ENCODE data around the gene JAGN1.
A peak's percentile ranks its signal among the peaks of the same experiment; 100 is the strongest.
"Not testable (repeated sequence)": the region's sequence is repeated elsewhere in the genome, so short reads cannot be mapped to it uniquely, and the experiment has no call there.

Gene JAGN1

GRCh38 chr3:9854291-9854940 is 36.0 kb upstream of the JAGN1 start:
- H3K79me2 ChIP-seq (ENCODE audit: control insufficient read depth, insufficient read depth, low read length, unreplicated experiment); H3K4me1 ChIP-seq (ENCODE audit: control insufficient read depth, insufficient read depth, low read length, unreplicated experiment); H3K27ac ChIP-seq (ENCODE audit: low read depth, low read length); H2AFZ ChIP-seq (ENCODE audit: low read length, unreplicated experiment); H3K36me3 ChIP-seq (ENCODE audit: insufficient read depth, low read length); H3K4me3 ChIP-seq (ENCODE audit: low read depth, low read length); H3K27me3 ChIP-seq (ENCODE audit: insufficient read depth, low read length): not testable (repeated sequence)

GRCh38 chr3:9855594-9855993 is 34.8 kb upstream of the JAGN1 start:
- no peak overlapping the region for H3K27ac ChIP-seq (ENCODE audit: low read depth, low read length)
- no peaks in the 10 kb centered on the region for H3K79me2 ChIP-seq (ENCODE audit: control insufficient read depth, insufficient read depth, low read length, unreplicated experiment)
- H3K27me3 ChIP-seq (ENCODE audit: insufficient read depth, low read length): no peaks in the 10 kb centered on the region
- H3K4me1 ChIP-seq (ENCODE audit: control insufficient read depth, insufficient read depth, low read length, unreplicated experiment): no peaks in the 10 kb centered on the region
- no peak overlapping the region for H2AFZ ChIP-seq (ENCODE audit: low read length, unreplicated experiment)
- H3K4me3 ChIP-seq (ENCODE audit: low read depth, low read length): no peak overlapping the region
- no peaks in the 10 kb centered on the region for H3K36me3 ChIP-seq (ENCODE audit: insufficient read depth, low read length)

GRCh38 chr3:9859530-9860025 is 30.8 kb upstream of the JAGN1 start:
- H3K4me1 ChIP-seq (ENCODE audit: control insufficient read depth, insufficient read depth, low read length, unreplicated experiment): peaks cover 14% of the 10 kb centered on the region
- H3K27me3 ChIP-seq (ENCODE audit: insufficient read depth, low read length): no peaks in the 10 kb centered on the region
- H3K27ac ChIP-seq (ENCODE audit: low read depth, low read length): no peak overlapping the region
- no peaks in the 10 kb centered on the region for H3K36me3 ChIP-seq (ENCODE audit: insufficient read depth, low read length)
- H2AFZ ChIP-seq (ENCODE audit: low read length, unreplicated experiment): no peak overlapping the region
- H3K79me2 ChIP-seq (ENCODE audit: control insufficient read depth, insufficient read depth, low read length, unreplicated experiment): no peaks in the 10 kb centered on the region
- no peak overlapping the region for H3K4me3 ChIP-seq (ENCODE audit: low read depth, low read length)

- Histone ChIP-seq H3K4me1 (ENCODE audit: control insufficient read depth, insufficient read depth, low read length, unreplicated experiment) (peaks cover 19% of the 10 kb centered on the region), H3K4me3 (ENCODE audit: low read depth, low read length) (no peak overlapping the region), H3K79me2 (ENCODE audit: control insufficient read depth, insufficient read depth, low read length, unreplicated experiment) (no peaks in the 10 kb centered on the region), H3K27ac (ENCODE audit: low read depth, low read length) (no peak overlapping the region), H2AFZ (ENCODE audit: low read length, unreplicated experiment) (no peak overlapping the region), H3K27me3 (ENCODE audit: insufficient read depth, low read length) (no peaks in the 10 kb centered on the region), H3K36me3 (ENCODE audit: insufficient read depth, low read length) (no peaks in the 10 kb centered on the region)
Measured at GRCh38 chr3:9861201-9861600, 29.2 kb upstream of the JAGN1 start.

GRCh38 chr3:9861626-9862130 is 28.7 kb upstream of the JAGN1 start:
- Histone ChIP-seq H3K27me3 (ENCODE audit: insufficient read depth, low read length) (no peaks in the 10 kb centered on the region), H2AFZ (ENCODE audit: low read length, unreplicated experiment) (no peak overlapping the region), H3K4me3 (ENCODE audit: low read depth, low read length) (no peak overlapping the region), H3K79me2 (ENCODE audit: control insufficient read depth, insufficient read depth, low read length, unreplicated experiment) (no peaks in the 10 kb centered on the region), H3K4me1 (ENCODE audit: control insufficient read depth, insufficient read depth, low read length, unreplicated experiment) (peaks cover 19% of the 10 kb centered on the region), H3K36me3 (ENCODE audit: insufficient read depth, low read length) (no peaks in the 10 kb centered on the region), H3K27ac (ENCODE audit: low read depth, low read length) (no peak overlapping the region)

- Histone ChIP-seq H3K4me3 (ENCODE audit: low read depth, low read length) (no peak overlapping the region), H2AFZ (ENCODE audit: low read length, unreplicated experiment) (no peak overlapping the region), H3K79me2 (ENCODE audit: control insufficient read depth, insufficient read depth, low read length, unreplicated experiment) (no peaks in the 10 kb centered on the region), H3K27me3 (ENCODE audit: insufficient read depth, low read length) (no peaks in the 10 kb centered on the region), H3K36me3 (ENCODE audit: insufficient read depth, low read length) (no peaks in the 10 kb centered on the region), H3K4me1 (ENCODE audit: control insufficient read depth, insufficient read depth, low read length, unreplicated experiment) (peaks cover 19% of the 10 kb centered on the region), H3K27ac (ENCODE audit: low read depth, low read length) (no peak overlapping the region)
Measured at GRCh38 chr3:9862391-9863057, 27.9 kb upstream of the JAGN1 start.

- no peak overlapping the region; the same call in 1 of the 2 replicates for H3K27ac ChIP-seq (ENCODE audit: low read depth, low read length)
- H2AFZ ChIP-seq (ENCODE audit: low read length, unreplicated experiment): no peak overlapping the region
- H3K4me3 ChIP-seq (ENCODE audit: low read depth, low read length): no peak overlapping the region
- no peaks in the 10 kb centered on the region for H3K27me3 ChIP-seq (ENCODE audit: insufficient read depth, low read length)
- no peaks in the 10 kb centered on the region for H3K79me2 ChIP-seq (ENCODE audit: control insufficient read depth, insufficient read depth, low read length, unreplicated experiment)
- H3K36me3 ChIP-seq (ENCODE audit: insufficient read depth, low read length): no peaks in the 10 kb centered on the region
- H3K4me1 ChIP-seq (ENCODE audit: control insufficient read depth, insufficient read depth, low read length, unreplicated experiment): peaks cover 19% of the 10 kb centered on the region
Measured at GRCh38 chr3:9863058-9863772, 27.2 kb upstream of the JAGN1 start.

GRCh38 chr3:9864200-9864927 is 26.0 kb upstream of the JAGN1 start:
- no peaks in the 10 kb centered on the region for H3K36me3 ChIP-seq (ENCODE audit: insufficient read depth, low read length)
- H2AFZ ChIP-seq (ENCODE audit: low read length, unreplicated experiment): peak overlapping the region; percentile 93
- H3K79me2 ChIP-seq (ENCODE audit: control insufficient read depth, insufficient read depth, low read length, unreplicated experiment): no peaks in the 10 kb centered on the region
- peak overlapping the region; percentile 72 for H3K27ac ChIP-seq (ENCODE audit: low read depth, low read length)
- H3K27me3 ChIP-seq (ENCODE audit: insufficient read depth, low read length): no peaks in the 10 kb centered on the region
- no peak overlapping the region for H3K4me3 ChIP-seq (ENCODE audit: low read depth, low read length)
- peaks cover 19% of the 10 kb centered on the region for H3K4me1 ChIP-seq (ENCODE audit: control insufficient read depth, insufficient read depth, low read length, unreplicated experiment)

- peaks cover 19% of the 10 kb centered on the region for H3K4me1 ChIP-seq (ENCODE audit: control insufficient read depth, insufficient read depth, low read length, unreplicated experiment)
- H3K27me3 ChIP-seq (ENCODE audit: insufficient read depth, low read length); H3K27ac ChIP-seq (ENCODE audit: low read depth, low read length); H3K36me3 ChIP-seq (ENCODE audit: insufficient read depth, low read length); H3K4me3 ChIP-seq (ENCODE audit: low read depth, low read length); H2AFZ ChIP-seq (ENCODE audit: low read length, unreplicated experiment); H3K79me2 ChIP-seq (ENCODE audit: control insufficient read depth, insufficient read depth, low read length, unreplicated experiment): not testable (repeated sequence)
Measured at GRCh38 chr3:9865125-9865637, 25.2 kb upstream of the JAGN1 start.

- Histone ChIP-seq H3K36me3 (ENCODE audit: insufficient read depth, low read length) (no peaks in the 10 kb centered on the region), H3K27me3 (ENCODE audit: insufficient read depth, low read length) (no peaks in the 10 kb centered on the region), H2AFZ (ENCODE audit: low read length, unreplicated experiment) (no peak overlapping the region), H3K79me2 (ENCODE audit: control insufficient read depth, insufficient read depth, low read length, unreplicated experiment) (no peaks in the 10 kb centered on the region), H3K4me3 (ENCODE audit: low read depth, low read length) (no peak overlapping the region), H3K4me1 (ENCODE audit: control insufficient read depth, insufficient read depth, low read length, unreplicated experiment) (peaks cover 29% of the 10 kb centered on the region), H3K27ac (ENCODE audit: low read depth, low read length) (no peak overlapping the region)
Measured at GRCh38 chr3:9866639-9867038, 23.8 kb upstream of the JAGN1 start.

Data from ACC112 (cell line).